NT2/D1 (cell line): ENCODE results near the gene TNFRSF14.

Experiments used
- YY1 ChIP-seq: IDR thresholded peaks from 2 replicates; pipeline ENCODE4 v1.6.1; 2011; ENCODE audit not compliant: insufficient read length, insufficient read depth
- ZNF274 ChIP-seq: IDR thresholded peaks from 2 replicates; pipeline ENCODE4 v1.6.1; 2011; ENCODE audit warnings: mild to moderate bottlenecking, low read depth, low read length

DNA sequence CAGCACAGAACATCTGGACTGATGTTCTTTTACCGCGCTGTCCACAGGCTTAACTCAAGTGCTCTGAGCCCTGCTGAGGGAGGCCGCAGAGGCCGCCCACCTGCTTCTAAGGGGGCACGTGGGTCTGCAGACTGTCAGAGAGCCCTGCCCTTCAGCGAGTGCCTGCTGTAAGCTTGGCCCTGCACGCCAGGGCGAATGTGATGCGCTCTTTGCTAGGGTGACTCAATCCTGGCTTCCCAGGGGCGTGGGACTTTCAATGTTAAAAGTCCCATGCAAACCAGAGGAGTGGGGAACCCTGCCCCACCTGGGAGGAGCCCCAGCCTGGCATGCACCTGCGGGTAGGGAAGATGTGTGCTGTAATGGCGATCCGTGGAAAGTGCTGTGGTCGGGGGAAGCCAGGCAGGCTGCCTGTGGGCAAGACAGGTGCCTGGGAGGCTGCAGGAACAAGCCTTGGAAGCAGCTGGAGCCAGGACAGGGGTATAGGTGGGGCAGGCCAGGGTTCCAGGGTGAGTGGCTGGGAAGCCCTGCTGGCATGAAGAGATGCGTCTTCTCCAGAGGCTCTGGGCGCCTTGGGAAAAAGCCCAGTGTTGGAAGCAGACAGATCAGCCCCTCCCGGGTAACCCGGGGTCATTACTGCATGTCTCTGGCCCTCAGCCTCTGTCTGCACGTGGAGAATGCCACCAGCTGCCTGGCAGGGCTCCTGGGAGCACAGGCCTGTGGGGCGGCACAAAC, 29.2 kb upstream of the TNFRSF14 start:
- TF ChIP-seq YY1 (no peak), ZNF274 (no peak)
